GM21717 (cell line): Measurements from ENCODE around the gene BRK1.
A peak's percentile ranks its signal among the peaks of the same experiment; 100 is the strongest.
"Not testable (repeated sequence)": the region's sequence is repeated elsewhere in the genome, so short reads cannot be mapped to it uniquely, and the experiment has no call there.

ENCODE experiments used
- ATAC-seq: cut with Tn5 transposase; IDR thresholded peaks from one replicate; pipeline ENCODE4 v1.9.1; 2021; ENCODE audit warnings: mild to moderate bottlenecking, moderate library complexity; ENCODE audit not compliant: unreplicated experiment

Gene BRK1

DNA sequence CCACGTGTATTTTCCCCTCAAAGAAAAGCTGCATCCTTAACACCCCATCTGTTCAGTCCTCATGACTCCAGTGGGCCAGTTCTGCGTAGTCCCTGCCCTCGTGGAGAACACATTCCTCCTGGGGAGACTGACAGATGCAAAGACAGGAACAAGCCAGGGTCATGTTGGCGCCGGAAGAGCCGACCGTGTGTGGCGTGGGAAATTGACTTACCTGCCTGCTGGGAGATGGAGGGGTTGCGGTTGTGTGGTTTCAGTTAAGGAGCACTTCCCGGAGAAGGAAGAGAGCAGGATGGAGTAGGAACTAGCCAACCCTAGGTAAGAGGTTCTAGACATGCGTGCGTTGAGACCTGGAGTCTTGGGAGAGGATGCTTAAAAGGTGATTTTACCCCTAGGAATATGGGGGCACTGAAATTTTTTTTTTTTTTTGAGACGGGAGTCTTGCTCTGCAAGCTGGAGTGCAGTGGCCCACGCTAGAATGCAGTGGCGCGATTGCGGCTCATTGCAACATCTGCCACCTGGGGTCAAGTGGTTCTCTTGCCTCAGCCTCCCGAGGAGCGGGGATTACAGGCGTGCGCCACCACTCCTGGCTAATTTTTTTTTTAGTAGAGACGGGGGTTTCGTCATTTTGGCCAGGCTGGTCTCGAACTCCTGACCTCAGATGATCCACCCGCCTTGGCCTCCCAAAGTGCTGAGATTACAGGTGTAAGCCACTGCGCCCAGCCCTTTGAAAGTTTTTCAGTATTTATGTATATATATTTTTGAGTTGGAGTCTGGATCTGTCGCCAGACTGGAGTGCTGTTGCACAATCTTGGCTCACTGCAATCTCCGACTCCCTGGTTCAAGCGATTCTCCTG lies 27.5 kb downstream of the BRK1 start:
- ATAC-seq: no peak

DNA sequence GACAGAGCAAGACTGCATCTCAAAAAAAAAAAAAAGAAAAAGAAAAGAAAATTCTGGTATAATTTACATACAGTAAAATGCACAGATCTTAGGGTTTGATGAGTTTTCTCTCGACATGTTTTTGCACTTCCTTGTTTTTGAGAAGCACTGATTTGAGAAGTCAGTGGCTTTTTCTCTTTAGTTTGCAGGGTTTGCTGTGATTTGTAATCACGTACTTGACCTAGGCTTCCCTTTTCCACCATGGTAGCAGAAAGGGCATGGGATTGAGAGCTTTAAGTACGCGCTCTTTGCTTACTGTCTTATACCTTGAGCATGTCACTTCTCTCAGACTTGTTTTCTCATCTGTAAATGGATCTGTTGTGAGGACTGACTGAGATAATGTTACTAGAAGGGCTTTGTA lies 30.2 kb downstream of the BRK1 start:
- no peak for ATAC-seq

DNA sequence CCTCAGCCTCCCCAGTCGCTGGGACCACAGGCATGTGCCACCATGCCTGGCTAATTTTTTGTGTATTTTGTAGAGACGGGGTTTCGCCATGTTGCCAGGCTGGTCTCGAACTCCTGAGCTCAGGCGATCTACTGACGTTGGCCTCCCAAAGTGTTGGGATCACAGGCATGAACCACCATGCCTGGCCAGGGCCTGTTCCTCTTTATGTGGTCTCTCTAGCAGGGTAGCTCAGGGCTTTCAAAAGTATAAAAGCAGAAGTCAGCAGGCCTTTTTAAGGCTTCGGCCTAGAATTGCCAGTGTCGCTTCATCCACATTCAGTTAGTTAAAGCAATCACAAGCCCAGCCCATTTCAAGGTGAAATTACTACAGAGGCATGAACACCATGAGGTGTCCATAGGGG lies 33.8 kb downstream of the BRK1 start:
- no peak for ATAC-seq

DNA sequence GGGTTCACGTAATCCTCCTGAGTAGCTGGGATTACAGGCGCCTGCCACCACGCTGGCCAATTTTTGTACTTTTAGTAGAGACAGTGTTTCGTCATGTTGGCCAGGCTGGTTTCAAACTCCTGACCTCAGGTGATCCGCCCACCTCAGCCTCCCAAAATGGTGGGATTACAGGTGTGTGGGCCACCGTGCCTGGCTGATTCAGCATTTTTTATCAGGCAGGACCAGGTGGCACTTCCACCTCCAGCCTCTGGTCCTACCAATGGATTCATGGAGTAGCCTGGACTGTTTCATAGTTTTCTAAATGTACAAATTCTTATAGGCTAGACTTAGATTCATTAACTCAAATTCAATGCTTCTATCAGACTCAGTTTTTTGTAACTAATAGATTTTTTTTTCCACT lies 35.5 kb downstream of the BRK1 start:
- no peak for ATAC-seq

DNA sequence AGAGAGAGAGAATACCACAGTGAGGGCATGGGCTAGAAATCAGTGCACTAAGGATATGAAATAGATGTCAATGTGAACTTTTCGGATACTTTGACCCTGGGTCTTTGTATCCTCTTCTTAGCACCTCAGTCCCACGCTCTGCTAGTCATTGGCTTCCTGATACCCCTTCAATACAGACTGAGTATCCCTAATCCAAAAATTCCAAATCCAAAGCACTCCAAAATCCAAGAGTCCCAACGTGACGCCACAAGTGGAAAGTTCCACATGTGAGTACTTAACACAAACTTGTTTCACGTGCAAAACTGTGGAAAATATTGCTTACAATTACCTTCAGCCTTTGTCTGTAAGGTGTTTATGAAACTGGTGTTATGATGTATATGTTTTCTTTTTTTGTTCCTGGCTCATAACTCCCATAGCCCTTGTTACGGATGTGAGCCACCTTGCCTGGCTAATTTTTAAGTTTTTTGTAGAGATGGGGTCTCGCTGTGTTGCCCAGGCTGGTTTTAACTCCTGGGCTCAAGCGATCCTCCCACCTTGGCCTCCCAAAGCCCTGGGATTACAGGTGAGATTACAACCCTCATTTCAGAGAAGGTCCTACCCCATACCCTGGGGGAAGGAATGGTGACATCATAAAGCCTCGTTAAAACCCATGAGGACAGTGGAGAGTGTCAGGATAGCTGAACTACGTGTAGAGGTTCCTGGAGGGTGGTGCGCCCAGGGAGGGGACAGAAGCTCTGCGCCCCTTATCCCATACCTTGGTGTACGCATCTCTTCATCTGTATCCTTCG lies 39.1 kb downstream of the BRK1 start:
- no peak for ATAC-seq

DNA sequence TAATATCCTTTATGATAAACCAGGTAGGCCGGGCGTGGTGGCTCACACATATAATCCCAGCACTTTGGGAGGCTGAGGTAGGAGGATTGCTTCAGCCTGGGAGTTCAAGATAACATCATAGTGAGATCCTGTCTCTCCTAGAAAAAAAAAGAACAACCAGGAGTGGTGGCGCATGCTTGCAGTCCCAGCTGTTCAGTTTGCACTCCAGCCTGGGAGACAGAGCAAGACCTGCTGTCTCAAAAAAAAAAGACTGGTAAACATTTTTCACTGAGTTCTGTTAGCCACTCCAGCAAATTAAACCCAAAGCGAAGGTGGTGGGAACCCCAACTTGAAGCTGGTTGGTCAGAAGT lies 39.6 kb downstream of the BRK1 start:
- no peak for ATAC-seq

DNA sequence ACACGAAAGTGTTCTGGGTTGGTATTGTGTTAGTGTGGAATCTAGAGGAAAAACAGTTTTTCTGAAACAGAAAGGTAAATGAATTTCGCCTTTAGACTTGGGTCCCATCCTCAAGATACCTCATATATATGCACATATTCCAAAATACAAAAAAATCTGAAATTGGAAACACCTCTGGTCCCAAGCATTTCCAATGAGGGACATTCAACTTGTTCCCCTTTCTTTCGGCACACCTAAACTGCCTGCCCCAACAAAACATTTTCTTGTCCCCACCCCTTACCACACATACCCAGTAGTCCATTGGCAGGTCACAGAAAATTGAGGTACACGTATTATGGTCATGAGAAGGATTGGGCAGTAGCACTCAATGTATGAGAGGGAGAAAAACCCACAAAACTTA lies 40.2 kb downstream of the BRK1 start:
- ATAC-seq: no peak

DNA sequence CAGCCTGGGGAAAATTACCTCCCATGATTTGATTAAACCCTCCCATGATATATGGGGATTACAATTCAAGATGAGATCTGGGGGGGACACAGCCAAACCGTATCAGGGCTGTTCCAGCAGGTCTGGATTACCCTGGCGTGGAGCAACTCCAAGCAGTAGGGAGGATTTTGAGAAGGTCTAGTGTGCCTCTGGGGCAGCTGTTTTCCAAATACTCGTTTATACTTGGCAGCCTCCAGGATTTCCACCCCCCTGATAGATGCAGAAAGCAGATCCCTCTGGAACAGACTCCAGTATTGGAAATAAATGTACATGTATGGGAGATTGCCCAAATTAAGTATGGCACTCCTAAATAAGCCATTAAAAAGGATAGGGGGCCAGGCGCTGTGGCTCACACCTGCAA lies 41.6 kb downstream of the BRK1 start:
- no peak for ATAC-seq

DNA sequence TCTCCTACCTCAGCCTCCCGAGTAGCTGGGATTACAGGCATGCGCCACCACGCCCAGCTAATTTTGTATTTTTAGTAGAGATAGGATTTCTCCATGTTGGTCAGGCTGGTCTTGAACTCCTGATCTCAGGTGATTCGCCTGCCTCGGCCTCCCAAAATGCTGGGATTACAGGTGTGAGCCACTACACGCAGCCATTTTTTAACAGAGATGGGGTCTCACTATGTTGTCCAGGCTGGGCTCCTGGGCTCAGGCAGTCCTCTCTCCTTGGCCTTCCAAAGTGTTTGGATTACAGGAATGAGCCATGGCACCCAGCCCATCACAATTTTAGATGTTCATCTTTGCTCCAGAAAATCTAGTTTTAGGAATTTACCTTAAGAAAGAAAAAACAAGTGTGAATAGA lies 43.1 kb downstream of the BRK1 start:
- not testable (repeated sequence) for ATAC-seq

DNA sequence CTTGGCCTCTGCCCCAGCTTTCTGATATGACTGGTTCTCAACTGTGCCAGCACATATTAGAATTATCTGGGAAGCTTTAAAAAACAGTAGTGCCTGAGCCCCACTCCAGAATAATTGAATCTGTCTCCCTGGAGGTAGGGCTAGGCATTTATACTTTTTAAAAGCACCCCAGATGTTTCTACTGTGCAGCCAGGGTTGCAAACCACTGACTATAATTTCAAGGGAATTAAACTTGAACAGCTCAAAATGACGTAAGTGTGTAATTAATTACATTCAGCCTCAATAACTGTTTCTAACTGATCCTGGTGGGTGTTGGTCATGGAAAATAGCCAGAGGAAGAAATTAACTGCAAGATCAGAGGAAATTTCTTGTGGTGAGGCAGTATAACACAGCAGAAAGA lies 44.9 kb downstream of the BRK1 start:
- ATAC-seq: no peak

DNA sequence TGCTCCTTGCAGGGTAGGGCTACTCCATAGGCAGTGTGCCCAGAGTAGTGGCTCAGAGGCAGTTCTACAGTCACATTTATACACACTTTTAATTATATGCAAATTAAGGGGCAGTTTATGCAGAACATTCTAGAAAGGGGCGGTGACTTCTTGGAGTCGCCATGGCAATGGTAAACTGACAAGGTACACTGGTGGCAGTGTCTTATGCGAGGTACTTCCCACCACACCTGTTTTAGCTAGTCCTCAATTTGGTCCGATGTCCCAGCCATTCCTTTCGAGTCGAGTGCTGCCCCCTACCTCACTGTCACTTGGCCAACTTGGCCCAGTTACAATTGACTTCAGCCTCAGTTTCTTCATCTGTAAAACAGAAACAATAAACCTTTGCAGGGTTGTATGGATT lies 45.5 kb downstream of the BRK1 start:
- ATAC-seq: no peak

DNA sequence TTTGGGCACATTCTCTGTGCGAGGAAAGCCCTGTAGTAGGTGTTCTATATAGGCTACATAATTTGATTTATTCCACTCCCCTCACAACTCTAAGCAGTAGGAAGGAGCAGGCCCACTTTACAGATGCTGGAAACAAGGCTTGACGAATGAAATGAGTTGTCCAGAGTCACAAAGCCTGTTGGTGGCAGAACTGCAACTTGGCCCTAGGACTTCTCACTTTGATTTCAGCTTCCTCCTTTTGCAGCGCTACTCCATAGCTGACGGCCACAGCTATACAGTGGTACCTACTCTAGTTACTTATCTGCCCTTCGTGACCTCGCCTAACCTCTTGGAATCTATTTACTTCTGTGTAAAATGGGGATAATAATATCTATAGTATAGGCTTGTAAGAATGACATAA lies 46.7 kb downstream of the BRK1 start:
- no peak for ATAC-seq

DNA sequence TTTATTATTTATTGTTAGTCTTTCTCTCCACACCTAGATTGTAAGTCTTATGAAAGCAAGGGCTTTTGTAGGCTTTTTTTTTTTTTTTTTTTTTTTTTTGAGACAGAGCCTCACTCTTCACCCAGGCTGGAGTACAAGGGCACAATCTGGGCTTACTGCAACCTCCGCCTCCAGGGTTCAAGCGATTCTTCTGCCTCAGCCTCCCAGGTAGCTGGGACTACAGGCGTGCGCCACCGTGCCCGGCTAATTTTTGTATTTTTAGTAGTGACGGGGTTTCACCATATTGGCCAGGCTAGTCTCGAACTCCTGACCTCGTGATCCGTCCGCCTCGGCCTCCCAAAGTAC lies 48.7 kb downstream of the BRK1 start:
- ATAC-seq: not testable (repeated sequence)

DNA sequence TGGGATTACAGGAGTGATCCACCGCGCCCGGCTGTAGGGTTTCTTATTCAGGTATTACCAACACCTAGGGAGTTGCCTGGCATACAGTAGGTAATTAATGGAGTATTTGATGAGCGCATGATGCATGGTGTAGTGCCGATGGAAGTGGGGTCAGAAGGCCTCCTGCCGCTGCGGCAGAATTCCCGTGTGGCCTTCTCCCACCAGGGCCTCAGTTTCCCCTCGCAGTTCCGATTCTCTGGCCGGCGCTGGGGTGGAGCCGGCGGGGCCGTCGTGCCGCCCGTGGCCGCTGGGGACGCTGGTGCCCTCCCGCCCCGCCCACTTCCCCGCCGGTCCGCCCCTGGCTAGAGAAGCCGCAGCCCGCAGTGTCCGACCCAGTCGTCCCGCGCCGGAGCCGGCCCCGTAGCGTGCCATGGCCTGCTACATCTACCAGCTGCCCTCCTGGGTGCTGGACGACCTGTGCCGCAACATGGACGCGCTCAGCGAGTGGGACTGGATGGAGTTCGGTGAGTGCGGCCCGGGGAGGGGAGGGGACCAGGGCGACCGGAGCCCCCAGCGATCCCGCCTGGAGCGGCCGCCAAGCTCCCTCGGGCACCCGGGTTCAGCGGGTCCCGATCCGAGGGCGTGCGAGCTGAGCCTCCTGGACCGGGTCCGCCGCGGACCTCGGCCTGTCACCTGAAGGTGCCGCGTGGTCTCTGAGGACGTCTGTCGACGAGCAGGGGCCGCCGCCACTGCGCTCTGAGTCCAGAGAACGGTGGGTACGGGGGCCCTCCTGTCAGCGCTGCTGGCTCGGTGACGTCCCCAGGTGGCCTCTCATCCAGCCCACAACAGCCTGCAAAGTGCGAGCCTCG lies 49.3 kb downstream of the BRK1 start, which contains the start of gene IRAK2:
IRAK2 (plus strand) TSS at position 374 of the 848 bp plus-strand sequence; CDS start at position 410, 36 bp downstream.
- ATAC-seq: peak; percentile 87

DNA sequence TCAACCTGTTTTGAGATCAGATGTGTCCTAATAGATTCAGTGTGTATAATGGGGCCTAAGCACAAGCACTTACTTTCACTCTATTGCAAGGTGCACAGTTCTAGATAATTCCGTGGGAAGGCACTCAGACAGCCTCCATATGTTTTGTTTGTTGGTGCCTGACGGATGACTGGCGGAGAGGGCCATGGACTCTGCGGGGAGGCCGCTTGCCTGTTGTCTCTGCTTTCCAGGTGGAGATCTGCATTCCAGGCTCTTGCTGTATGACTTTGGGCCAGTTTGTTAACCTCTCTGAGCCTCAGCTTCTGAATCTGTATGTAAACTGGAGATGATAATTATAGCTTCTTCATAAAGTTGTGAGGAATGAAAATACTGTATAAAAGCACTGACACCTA lies 50.7 kb downstream of the BRK1 start:
- no peak for ATAC-seq

DNA sequence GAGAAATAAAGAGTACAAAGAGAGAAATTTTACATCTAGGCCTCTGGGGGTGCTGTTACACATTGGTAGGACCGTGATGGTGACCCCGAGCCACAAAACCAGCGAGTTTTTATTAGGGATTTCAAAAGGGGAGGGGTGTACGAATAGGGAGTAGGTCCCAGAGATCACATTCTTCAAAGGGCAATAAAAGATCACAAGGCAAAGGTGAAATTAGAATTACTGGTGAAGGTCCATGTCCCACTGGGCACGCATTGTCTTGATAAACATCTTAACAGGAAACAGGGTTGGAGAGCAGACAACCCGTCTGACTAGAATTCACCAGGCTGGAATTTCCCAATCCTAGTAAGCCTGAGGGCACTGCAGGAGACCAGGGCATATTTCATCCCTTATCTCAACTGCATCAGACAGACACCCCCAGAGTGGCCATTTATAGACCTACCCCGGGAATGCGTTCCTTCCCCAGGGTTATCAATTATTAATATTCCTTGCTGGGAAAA lies 53.6 kb downstream of the BRK1 start:
- no peak for ATAC-seq

DNA sequence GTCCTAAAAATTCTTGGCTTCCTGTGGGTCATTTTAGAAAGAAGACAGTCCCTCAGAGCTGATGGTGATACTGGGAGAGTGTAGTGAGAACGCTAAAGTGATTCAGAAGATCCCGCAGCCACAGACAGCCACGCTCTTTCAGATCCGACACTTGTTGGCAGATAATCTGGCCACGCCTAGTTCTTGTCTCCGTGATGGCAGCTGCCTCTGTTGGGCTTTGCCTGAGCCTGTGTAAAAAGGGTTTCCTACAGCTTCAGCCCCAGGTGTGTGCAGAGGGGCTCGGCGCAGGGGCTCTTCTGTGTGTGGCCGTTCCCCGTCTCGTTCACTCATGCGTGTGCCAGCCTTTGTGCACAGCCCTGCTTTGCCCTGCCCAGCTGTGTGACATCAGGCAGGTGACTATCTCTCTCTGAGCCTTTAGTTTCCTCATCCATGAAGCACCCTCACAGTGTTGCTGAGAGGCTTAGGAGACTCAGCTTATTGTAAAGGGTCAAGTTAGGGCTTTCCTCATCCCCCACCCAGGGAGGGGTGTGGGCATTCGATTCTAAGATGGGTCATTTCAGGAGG lies 55.5 kb downstream of the BRK1 start:
- no peak for ATAC-seq

DNA sequence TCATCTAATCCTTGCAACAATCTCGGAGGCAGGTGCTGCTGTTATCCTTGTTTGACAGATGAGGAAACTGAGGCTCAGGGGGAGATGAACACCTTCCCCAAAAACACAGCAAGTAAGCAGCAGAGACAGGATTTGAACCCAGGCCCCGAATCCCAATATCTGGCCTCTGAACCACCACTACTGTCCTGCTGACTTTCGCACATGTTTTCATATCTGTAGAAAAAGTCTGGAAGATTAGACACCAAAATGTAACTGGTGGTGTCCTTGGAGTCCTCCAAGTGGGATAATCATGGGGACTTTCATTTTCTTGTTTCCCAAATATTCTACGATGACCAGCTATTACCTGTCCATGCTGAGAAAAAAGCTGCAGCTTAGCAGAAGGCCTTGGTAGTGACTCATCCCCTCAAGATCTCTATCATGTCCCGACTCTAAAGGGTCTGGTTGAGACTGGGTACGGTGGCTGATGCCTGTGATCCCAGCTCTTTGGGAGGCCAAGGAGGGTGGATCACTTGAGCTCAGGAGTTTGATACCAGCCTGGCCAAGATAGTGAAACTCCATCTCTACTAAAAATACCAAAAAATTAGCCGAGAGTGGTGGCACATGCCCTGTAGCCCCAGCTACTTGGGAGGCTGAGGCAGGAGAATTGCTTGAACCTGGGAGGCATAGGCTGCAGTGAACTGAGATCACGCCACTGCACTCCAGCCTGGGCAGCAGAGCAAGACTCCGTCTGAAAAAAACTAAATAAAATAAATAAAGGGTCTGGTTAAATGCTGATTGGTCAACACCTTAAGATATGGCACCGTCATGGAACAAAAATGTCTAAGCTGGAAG lies 57.8 kb downstream of the BRK1 start:
- no peak for ATAC-seq

DNA sequence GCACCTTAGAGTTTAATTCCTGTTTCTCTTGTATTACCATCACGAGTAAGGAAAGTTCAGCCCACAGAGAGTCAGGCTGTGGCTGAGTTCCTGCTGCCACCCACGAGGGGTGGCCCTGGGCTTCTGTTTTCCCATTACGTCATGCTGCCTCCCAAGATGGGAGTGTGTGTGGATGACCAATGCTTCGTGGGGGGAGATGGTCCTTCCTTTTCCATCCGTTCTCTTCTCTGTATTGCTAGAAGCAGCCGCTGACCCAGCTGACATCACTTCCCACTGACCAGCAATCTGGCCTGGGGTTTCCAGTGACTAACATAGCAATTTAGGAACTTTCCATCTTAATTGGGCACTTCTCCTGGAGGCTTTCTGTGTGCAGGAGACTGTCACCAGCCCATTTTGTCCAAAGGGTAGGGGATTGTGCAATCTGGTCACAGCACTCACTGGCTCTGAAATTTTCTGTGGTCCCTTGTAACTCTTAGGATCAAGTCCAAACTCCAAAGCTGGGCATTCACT lies 58.5 kb downstream of the BRK1 start:
- ATAC-seq: no peak

DNA sequence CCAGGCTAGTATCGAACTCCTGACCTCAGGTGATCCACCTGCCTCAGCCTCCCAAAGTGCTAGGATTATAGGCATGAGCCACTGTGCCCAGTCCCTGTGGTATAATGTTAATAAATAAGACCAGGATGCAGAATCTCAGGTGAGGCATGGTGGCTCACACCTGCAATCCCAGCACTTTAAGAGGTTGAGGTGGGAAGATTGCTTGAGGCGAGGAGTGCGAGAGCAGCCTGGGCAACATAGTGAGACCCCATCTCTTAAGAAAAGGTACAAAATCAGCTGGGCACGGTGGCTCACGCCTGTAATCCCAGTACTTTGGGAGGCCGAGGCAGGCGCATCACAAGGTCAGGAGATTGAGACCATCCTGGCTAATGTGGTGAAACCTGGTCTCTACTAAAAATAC lies 59.9 kb downstream of the BRK1 start:
- not testable (repeated sequence) for ATAC-seq
